ENCODE measurements around the gene LRRC23. TPM values are rescaled to one million over a fixed set of nuclear protein-coding genes. Genes with fewer than 3 reads are reported as not detected.

LRRC23 gene
- polyA plus RNA-seq, 1 donor from 2014 or later: 20.5 TPM

DNA sequence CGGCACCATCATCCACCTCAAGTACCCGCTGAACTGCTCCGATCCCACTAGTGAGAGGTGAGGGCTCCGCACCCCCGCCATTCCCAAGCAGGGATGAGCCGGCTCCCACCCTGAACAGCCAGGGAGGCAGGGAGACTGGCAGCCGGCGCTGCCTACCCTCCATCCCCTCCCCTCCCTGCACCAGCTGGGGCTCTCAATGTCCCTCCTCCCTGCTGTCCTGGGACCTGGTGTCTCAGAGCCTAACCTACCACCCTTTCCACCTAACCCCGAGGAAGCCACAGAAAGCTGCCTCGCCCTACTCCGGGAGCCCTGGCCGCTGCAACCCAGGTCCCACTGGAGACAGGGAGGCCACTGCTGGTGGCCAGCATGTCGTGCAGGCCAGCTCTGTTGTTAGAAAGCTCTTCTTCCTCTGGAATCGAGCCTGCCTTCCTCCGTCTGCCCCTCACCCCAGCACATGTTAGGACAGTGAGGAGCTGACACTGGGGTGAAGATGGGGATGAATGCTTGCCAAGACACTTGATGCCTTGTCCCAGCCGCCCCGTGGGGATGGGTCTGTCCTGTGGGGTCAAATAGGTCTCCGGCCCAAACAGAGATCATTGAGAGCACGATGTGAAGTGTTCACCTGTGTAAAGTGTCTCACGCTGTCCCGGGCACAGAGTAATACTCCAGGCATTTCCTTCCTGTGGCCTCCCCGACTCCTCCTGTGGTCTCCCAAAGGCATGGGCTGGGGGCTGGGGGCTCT lies 47.7 kb downstream of the LRRC23 start:
- no peak for TF ChIP-seq RAD21 (conservative IDR thresholded peaks at IDR 0.05)
- no peak for TF ChIP-seq POLR2AphosphoS5 (IDR thresholded peaks at IDR 0.05)
- no peak for TF ChIP-seq SMC3 (conservative IDR thresholded peaks at IDR 0.05; ENCODE audit: poor library complexity)
- no peak for TF ChIP-seq TAF1 (IDR thresholded peaks at IDR 0.05; ENCODE audit: low read depth)
- TF ChIP-seq, protein P1, sequence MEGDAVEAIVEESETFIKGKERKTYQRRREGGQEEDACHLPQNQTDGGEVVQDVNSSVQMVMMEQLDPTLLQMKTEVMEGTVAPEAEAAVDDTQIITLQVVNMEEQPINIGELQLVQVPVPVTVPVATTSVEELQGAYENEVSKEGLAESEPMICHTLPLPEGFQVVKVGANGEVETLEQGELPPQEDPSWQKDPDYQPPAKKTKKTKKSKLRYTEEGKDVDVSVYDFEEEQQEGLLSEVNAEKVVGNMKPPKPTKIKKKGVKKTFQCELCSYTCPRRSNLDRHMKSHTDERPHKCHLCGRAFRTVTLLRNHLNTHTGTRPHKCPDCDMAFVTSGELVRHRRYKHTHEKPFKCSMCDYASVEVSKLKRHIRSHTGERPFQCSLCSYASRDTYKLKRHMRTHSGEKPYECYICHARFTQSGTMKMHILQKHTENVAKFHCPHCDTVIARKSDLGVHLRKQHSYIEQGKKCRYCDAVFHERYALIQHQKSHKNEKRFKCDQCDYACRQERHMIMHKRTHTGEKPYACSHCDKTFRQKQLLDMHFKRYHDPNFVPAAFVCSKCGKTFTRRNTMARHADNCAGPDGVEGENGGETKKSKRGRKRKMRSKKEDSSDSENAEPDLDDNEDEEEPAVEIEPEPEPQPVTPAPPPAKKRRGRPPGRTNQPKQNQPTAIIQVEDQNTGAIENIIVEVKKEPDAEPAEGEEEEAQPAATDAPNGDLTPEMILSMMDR (IDR thresholded peaks at IDR 0.05; ENCODE audit: poor library complexity, severe bottlenecking): no peak
- TF ChIP-seq MXI1 (conservative IDR thresholded peaks at IDR 0.05; ENCODE audit: poor library complexity, severe bottlenecking): no peak
- TF ChIP-seq EZH2 (IDR thresholded peaks at IDR 0.05; ENCODE audit: borderline replicate concordance, insufficient read depth, low read length, poor library complexity, severe bottlenecking): no peak
- no peak for TF ChIP-seq EP300 (conservative IDR thresholded peaks at IDR 0.05; ENCODE audit: poor library complexity, severe bottlenecking)
- TF ChIP-seq, protein P2, sequence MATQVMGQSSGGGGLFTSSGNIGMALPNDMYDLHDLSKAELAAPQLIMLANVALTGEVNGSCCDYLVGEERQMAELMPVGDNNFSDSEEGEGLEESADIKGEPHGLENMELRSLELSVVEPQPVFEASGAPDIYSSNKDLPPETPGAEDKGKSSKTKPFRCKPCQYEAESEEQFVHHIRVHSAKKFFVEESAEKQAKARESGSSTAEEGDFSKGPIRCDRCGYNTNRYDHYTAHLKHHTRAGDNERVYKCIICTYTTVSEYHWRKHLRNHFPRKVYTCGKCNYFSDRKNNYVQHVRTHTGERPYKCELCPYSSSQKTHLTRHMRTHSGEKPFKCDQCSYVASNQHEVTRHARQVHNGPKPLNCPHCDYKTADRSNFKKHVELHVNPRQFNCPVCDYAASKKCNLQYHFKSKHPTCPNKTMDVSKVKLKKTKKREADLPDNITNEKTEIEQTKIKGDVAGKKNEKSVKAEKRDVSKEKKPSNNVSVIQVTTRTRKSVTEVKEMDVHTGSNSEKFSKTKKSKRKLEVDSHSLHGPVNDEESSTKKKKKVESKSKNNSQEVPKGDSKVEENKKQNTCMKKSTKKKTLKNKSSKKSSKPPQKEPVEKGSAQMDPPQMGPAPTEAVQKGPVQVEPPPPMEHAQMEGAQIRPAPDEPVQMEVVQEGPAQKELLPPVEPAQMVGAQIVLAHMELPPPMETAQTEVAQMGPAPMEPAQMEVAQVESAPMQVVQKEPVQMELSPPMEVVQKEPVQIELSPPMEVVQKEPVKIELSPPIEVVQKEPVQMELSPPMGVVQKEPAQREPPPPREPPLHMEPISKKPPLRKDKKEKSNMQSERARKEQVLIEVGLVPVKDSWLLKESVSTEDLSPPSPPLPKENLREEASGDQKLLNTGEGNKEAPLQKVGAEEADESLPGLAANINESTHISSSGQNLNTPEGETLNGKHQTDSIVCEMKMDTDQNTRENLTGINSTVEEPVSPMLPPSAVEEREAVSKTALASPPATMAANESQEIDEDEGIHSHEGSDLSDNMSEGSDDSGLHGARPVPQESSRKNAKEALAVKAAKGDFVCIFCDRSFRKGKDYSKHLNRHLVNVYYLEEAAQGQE (IDR thresholded peaks at IDR 0.05; ENCODE audit: borderline replicate concordance): no peak
- H3K79me2 ChIP-seq (replicated peaks; ENCODE audit: insufficient read depth, low read length): no peaks in the 10 kb centered on the region
- H3K4me2 ChIP-seq (ENCODE audit: low read length): no peak overlapping the region
- H4K20me1 ChIP-seq (ENCODE audit: insufficient read depth): no peaks in the 10 kb centered on the region
- no peaks in the 10 kb centered on the region for H3K9me3 ChIP-seq (ENCODE audit: low read length)
- H2AFZ ChIP-seq (ENCODE audit: low read depth, low read length): no peak overlapping the region
- no peak overlapping the region for H3K27ac ChIP-seq (ENCODE audit: low read length)
- no peaks in the 10 kb centered on the region for H3K27me3 ChIP-seq (ENCODE audit: insufficient read depth, low read depth, low read length)
- no peak overlapping the region for H3K4me3 ChIP-seq (ENCODE audit: low read length)
- no peaks in the 10 kb centered on the region for H3F3A ChIP-seq (ENCODE audit: insufficient read depth, low read length, poor library complexity, severe bottlenecking)
- H3K9ac ChIP-seq (ENCODE audit: low read length): no peak overlapping the region
- H3K36me3 ChIP-seq (ENCODE audit: insufficient read depth, low read length): no peaks in the 10 kb centered on the region
- H3K9me2 ChIP-seq (ENCODE audit: insufficient read depth, low read length): no peaks in the 10 kb centered on the region

DNA sequence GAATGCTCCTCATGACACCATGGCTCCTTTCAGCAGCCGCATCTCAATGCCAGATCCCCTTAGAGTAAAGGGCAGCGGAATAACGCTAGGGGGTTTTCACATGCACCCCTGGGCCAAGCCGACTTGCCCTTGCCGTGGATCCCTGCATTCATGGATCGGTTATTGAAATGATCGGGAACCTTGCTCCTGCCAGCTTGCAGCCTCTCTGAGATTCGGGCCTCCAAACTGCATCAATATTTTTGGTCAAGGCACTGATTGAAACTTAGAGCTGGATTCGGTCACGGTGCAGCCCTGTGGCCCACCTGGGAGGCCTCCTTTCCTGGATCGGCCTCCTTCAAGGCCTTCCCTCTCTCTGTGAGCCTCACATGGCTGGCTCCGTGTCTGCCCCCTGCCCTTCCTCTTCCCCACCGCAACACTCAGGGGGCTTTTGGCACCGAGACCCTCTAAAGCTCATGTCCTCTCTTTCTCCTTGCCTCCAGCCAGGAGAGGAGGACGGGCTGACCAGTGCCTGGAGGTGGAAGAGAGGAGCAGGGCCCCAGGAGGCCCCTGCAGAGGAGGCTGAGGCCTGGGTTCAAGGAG lies 48.3 kb downstream of the LRRC23 start:
- Histone ChIP-seq H3K27ac (ENCODE audit: low read length) (no peak overlapping the region), H2AFZ (ENCODE audit: low read depth, low read length) (no peak overlapping the region), H3K36me3 (ENCODE audit: insufficient read depth, low read length) (no peaks in the 10 kb centered on the region), H3F3A (ENCODE audit: insufficient read depth, low read length, poor library complexity, severe bottlenecking) (no peaks in the 10 kb centered on the region), H3K79me2 (replicated peaks; ENCODE audit: insufficient read depth, low read length) (no peaks in the 10 kb centered on the region), H3K4me3 (ENCODE audit: low read length) (no peak overlapping the region), H3K9ac (ENCODE audit: low read length) (no peak overlapping the region), H3K9me3 (ENCODE audit: low read length) (no peaks in the 10 kb centered on the region), H3K27me3 (ENCODE audit: insufficient read depth, low read depth, low read length) (no peaks in the 10 kb centered on the region), H4K20me1 (ENCODE audit: insufficient read depth) (no peaks in the 10 kb centered on the region), H3K4me2 (ENCODE audit: low read length) (no peak overlapping the region), H3K9me2 (ENCODE audit: insufficient read depth, low read length) (no peaks in the 10 kb centered on the region)
- TF ChIP-seq, protein P1 (IDR thresholded peaks at IDR 0.05; ENCODE audit: poor library complexity, severe bottlenecking): no peak
- TF ChIP-seq EZH2 (IDR thresholded peaks at IDR 0.05; ENCODE audit: borderline replicate concordance, insufficient read depth, low read length, poor library complexity, severe bottlenecking) (no peak), SMC3 (conservative IDR thresholded peaks at IDR 0.05; ENCODE audit: poor library complexity) (no peak), MXI1 (conservative IDR thresholded peaks at IDR 0.05; ENCODE audit: poor library complexity, severe bottlenecking) (no peak), POLR2AphosphoS5 (IDR thresholded peaks at IDR 0.05) (no peak), TAF1 (IDR thresholded peaks at IDR 0.05; ENCODE audit: low read depth) (no peak), EP300 (conservative IDR thresholded peaks at IDR 0.05; ENCODE audit: poor library complexity, severe bottlenecking) (no peak), RAD21 (conservative IDR thresholded peaks at IDR 0.05) (no peak)
- TF ChIP-seq, protein P2 (IDR thresholded peaks at IDR 0.05; ENCODE audit: borderline replicate concordance): no peak

Data from neural cell (in vitro differentiated cells).